Lower lobe of right lung (tissue), 2 donors: ENCODE measurements around the gene AFF3. TPM values are rescaled to one million over a fixed set of nuclear protein-coding genes. Genes with fewer than 3 reads are reported as not detected.

Source experiments
- ATAC-seq, 2 donors: fragments of 200-7000 bp; cut with Tn5 transposase; one replicate each; pipeline ENCODE4 v1.9.1; 2020 to 2022; ENCODE audit warnings: mild to moderate bottlenecking in 2 of 2, moderate library complexity in 2 of 2
- DNase-seq: peaks from one replicate; pipeline ENCODE4 v3.0.0-alpha.2; 2020
- H3K27ac ChIP-seq: fragments of 200-600 bp; one replicate; pipeline ENCODE4 v1.8.0; 2022
- H3K27me3 ChIP-seq: fragments of 200-600 bp; one replicate; pipeline ENCODE4 v1.8.0; 2022; ENCODE audit warnings: low read depth
- H3K36me3 ChIP-seq: fragments of 200-600 bp; one replicate; pipeline ENCODE4 v1.8.0; 2022; ENCODE audit warnings: mild to moderate bottlenecking
- H3K4me1 ChIP-seq: fragments of 200-600 bp; one replicate; pipeline ENCODE4 v1.8.0; 2022
- H3K4me3 ChIP-seq: fragments of 200-600 bp; one replicate; pipeline ENCODE4 v1.8.0; 2022; ENCODE audit warnings: mild to moderate bottlenecking
- H3K9me3 ChIP-seq: fragments of 200-600 bp; one replicate; pipeline ENCODE4 v1.8.0; 2022
- intact Hi-C: fragments of 100-400 bp; cut with DNase I; formaldehyde crosslinking; loops from one replicate; pipeline ENCODE4 v1.11.0; 2022
- total RNA-seq: library from RNA; stranded (reverse); fragmentation: NEBNext Ultra II Directional; extraction: Animal tissue kit (Norgen Biotek cat#: 25700); gene quantifications from one replicate; pipeline ENCODE4 v1.2.1, GENCODE V29; 2021
- TF ChIP-seq, protein P1 (sequence below): fragments of 200-600 bp; IDR thresholded peaks from one replicate; pipeline ENCODE4 v1.8.0; 2022; ENCODE audit warnings: antibody characterized with exemption, mild to moderate bottlenecking
- donor health status: DM: no; HTN: yes; CAD: no; lungs with severe emphysema.

The AFF3 gene
- total RNA-seq, 1 donor from 2014 or later = 57.3 TPM

- no peak overlapping the region for H3K27ac ChIP-seq
- H3K9me3 ChIP-seq = no peaks in the 10 kb centered on the region
- intact Hi-C loops = no loop called here
- H3K4me1 ChIP-seq = no peaks in the 10 kb centered on the region
- H3K4me3 ChIP-seq = no peak overlapping the region
- no peaks in the 10 kb centered on the region for H3K27me3 ChIP-seq
- no peak for DNase-seq
- TF ChIP-seq, protein P1, sequence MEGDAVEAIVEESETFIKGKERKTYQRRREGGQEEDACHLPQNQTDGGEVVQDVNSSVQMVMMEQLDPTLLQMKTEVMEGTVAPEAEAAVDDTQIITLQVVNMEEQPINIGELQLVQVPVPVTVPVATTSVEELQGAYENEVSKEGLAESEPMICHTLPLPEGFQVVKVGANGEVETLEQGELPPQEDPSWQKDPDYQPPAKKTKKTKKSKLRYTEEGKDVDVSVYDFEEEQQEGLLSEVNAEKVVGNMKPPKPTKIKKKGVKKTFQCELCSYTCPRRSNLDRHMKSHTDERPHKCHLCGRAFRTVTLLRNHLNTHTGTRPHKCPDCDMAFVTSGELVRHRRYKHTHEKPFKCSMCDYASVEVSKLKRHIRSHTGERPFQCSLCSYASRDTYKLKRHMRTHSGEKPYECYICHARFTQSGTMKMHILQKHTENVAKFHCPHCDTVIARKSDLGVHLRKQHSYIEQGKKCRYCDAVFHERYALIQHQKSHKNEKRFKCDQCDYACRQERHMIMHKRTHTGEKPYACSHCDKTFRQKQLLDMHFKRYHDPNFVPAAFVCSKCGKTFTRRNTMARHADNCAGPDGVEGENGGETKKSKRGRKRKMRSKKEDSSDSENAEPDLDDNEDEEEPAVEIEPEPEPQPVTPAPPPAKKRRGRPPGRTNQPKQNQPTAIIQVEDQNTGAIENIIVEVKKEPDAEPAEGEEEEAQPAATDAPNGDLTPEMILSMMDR = no peak
- ATAC-seq = no peak
- H3K36me3 ChIP-seq = no peaks in the 10 kb centered on the region
Measured at GRCh38 chr2:99840831-99841230, 301.6 kb downstream of the AFF3 start.

DNA sequence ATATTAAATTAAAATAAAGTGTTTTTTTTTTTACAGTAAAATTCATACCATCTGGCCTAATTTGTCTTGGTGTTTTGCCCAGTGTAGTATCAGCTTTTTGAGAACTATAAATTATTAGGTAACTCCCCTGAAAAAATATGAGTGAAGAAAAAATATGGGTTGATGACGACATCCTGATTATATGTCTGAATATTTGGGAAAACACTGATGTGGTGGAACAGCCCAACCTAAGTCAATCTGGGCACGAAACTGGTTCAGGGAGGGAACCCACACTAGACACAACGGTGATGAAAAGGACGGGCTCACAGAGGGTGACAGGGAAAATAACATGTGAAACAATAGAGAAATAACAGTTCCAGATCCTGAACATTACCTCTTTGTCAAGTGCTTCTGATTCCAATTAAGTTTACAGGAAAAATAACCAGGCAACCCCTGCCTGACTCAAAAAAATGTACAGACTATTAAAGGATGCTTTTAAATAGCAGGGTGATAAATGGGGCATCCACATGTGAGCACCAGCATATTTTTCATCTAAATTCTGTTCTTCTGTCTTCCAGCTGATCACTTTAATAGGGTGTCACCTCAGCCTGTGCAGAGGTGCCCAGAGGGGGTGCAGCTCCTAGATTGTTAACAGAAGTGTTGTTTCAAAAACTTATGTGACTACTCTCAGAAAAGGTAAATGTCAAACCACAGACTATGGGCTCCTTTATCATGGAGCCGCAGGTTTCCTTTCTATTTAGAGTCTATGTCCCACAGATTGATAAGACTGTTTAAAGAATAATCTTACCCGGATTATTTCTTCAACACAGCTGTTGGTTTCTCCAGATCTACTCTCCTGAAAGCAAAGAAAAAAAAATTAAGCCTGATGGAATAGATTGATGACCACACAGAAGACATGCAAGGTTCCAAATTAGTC lies 305.4 kb downstream of the AFF3 start:
- no peaks in the 10 kb centered on the region for H3K9me3 ChIP-seq
- no peak overlapping the region for H3K4me3 ChIP-seq
- ATAC-seq (no peak), DNase-seq (no peak)
- no peaks in the 10 kb centered on the region for H3K27me3 ChIP-seq
- intact Hi-C loops = no loop called here
- no peak overlapping the region for H3K27ac ChIP-seq
- H3K36me3 ChIP-seq = no peaks in the 10 kb centered on the region
- no peaks in the 10 kb centered on the region for H3K4me1 ChIP-seq
- TF ChIP-seq, protein P1 = no peak

DNA sequence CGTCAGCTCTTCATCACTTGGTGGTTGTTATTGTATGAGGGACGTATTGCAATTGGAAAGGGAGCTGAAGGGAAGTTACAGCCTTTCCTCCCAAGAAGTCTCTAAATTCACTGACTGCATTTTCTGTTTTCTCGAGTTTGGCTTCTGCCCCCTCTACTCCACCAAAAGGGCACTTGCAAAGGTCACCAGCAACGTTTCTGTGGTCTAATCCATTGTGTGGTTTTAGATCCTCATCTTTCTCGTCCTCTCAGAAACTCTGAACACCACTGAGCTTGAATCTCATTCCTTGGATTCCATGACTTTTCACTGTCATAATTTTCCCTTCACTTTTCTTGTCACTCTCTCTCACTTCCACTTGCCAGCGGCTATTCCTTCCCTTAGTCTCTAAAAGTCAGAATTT lies 308.0 kb downstream of the AFF3 start:
- intact Hi-C loops = no loop called here
- DNase-seq = no peak
- no peaks in the 10 kb centered on the region for H3K36me3 ChIP-seq
- no peak overlapping the region for H3K4me3 ChIP-seq
- no peaks in the 10 kb centered on the region for H3K9me3 ChIP-seq
- TF ChIP-seq, protein P1 = no peak
- H3K27me3 ChIP-seq = no peaks in the 10 kb centered on the region
- ATAC-seq = no peak
- no peak overlapping the region for H3K27ac ChIP-seq
- no peaks in the 10 kb centered on the region for H3K4me1 ChIP-seq

- DNase-seq (no peak), ATAC-seq (no peak)
- Histone ChIP-seq H3K4me1 (no peaks in the 10 kb centered on the region), H3K27ac (no peak overlapping the region), H3K36me3 (no peaks in the 10 kb centered on the region), H3K9me3 (no peaks in the 10 kb centered on the region), H3K4me3 (no peak overlapping the region), H3K27me3 (no peaks in the 10 kb centered on the region)
- intact Hi-C loops = no loop called here
- TF ChIP-seq, protein P1 = no peak
Measured at GRCh38 chr2:99833586-99834201, 308.7 kb downstream of the AFF3 start.

GRCh38 chr2:99832926-99833325 lies 309.5 kb downstream of the AFF3 start:
- intact Hi-C loops = no loop called here
- no peak overlapping the region for H3K27ac ChIP-seq
- H3K9me3 ChIP-seq = no peaks in the 10 kb centered on the region
- H3K4me1 ChIP-seq = no peaks in the 10 kb centered on the region
- H3K36me3 ChIP-seq = no peaks in the 10 kb centered on the region
- no peak overlapping the region for H3K4me3 ChIP-seq
- ATAC-seq = no peak
- TF ChIP-seq, protein P1 = no peak
- H3K27me3 ChIP-seq = no peaks in the 10 kb centered on the region
- no peak for DNase-seq
